ENCODE data around the gene F13A1. TPM values are rescaled to one million over a fixed set of nuclear protein-coding genes. Genes with fewer than 3 reads are reported as not detected.

Gene F13A1
- total and polyA plus RNA-seq, 2 of the 13 experiments (the other 11 are each of a cell fraction or from before 2014, with no cell fraction given), result not detected

DNA sequence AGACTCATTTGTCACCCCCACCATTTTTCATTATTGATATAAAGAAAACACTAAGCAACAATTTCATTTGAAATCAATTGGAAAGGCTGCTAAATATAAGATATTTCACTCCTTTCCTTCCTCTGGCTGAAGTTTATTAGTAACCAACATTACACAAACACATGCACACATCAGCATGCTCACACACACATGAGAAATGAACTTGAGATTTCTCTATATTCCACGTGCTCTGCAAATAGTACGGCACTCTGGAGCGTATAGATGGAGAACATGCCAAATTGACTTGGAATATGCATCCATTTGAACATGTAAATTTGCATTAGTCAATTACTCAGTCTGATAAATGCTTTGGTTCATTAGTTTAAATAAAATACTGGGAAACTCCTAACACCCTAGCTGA lies 37.1 kb upstream of the F13A1 start:
- no peaks in the 10 kb centered on the region for H3K4me1 ChIP-seq (ENCODE audit: insufficient read depth, low read length)
- H2AFZ ChIP-seq (ENCODE audit: low read length), result no peak overlapping the region
- H3K4me2 ChIP-seq (ENCODE audit: low read depth, low read length), result no peak overlapping the region
- H3K36me3 ChIP-seq (replicated peaks in 1 of 2; ENCODE audit: control insufficient read depth in 1 of 2, insufficient read depth in 2 of 2, low read length in 2 of 2), result no peaks in the 10 kb centered on the region
- H3K27me3 ChIP-seq (ENCODE audit: control insufficient read depth in 1 of 2, insufficient read depth in 2 of 2, low read length in 2 of 2), result peaks cover 0 to 4% of the 10 kb centered on the region in 2 experiments; a peak in 1 of 5 replicates
- no peaks in the 10 kb centered on the region for H4K20me1 ChIP-seq (ENCODE audit: insufficient read depth, low read length)
- no peak overlapping the region for H3K4me3 ChIP-seq (replicated peaks in 1 of 3; ENCODE audit: insufficient read depth in 1 of 3, low read depth in 2 of 3, low read length in 3 of 3)
- DNase-seq (ENCODE audit: low spot score) (no peak), ATAC-seq (no peak), FAIRE-seq (no peak)
- no TSS peak for BruUV-seq (replicated peaks)
- in situ Hi-C loops (cut with HindIII; ENCODE audit: extremely low pct_ligation_motif_present, low pct_unique_long_range_greater_than_20kb), result no loop called here
- no peak overlapping the region for H3K9ac ChIP-seq (ENCODE audit: insufficient read depth, low read depth, low read length)
- 21% methylated on average over 3 of the region's 3 CpGs for WGBS (ENCODE audit: low lambda C conversion rate)
- no peaks in the 10 kb centered on the region for H3K79me2 ChIP-seq (ENCODE audit: insufficient read depth, low read length)
- no peak overlapping the region for H3K27ac ChIP-seq (ENCODE audit: extremely low read length, insufficient read depth, low read length)
- TF ChIP-seq, protein P1, sequence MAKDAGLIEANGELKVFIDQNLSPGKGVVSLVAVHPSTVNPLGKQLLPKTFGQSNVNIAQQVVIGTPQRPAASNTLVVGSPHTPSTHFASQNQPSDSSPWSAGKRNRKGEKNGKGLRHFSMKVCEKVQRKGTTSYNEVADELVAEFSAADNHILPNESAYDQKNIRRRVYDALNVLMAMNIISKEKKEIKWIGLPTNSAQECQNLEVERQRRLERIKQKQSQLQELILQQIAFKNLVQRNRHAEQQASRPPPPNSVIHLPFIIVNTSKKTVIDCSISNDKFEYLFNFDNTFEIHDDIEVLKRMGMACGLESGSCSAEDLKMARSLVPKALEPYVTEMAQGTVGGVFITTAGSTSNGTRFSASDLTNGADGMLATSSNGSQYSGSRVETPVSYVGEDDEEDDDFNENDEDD (CRISPR knock-in tag; IDR thresholded peaks at IDR 0.05; ENCODE audit: borderline replicate concordance), result no peak
- TF ChIP-seq, protein P2, sequence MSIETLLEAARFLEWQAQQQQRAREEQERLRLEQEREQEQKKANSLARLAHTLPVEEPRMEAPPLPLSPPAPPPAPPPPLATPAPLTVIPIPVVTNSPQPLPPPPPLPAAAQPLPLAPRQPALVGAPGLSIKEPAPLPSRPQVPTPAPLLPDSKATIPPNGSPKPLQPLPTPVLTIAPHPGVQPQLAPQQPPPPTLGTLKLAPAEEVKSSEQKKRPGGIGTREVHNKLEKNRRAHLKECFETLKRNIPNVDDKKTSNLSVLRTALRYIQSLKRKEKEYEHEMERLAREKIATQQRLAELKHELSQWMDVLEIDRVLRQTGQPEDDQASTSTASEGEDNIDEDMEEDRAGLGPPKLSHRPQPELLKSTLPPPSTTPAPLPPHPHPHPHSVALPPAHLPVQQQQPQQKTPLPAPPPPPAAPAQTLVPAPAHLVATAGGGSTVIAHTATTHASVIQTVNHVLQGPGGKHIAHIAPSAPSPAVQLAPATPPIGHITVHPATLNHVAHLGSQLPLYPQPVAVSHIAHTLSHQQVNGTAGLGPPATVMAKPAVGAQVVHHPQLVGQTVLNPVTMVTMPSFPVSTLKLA (IDR thresholded peaks at IDR 0.05), result peak; percentile 69
- H3K9me3 ChIP-seq (ENCODE audit: low read length), result no peaks in the 10 kb centered on the region
- ChIA-PET CTCF (ENCODE audit: low intra/inter-chr PET ratio, low total read pairs) (no interaction called here), POLR2A (no interaction called here)
- intact Hi-C loops (cut with micrococcal nuclease; ENCODE audit: unreplicated experiment), result no loop called here

DNA sequence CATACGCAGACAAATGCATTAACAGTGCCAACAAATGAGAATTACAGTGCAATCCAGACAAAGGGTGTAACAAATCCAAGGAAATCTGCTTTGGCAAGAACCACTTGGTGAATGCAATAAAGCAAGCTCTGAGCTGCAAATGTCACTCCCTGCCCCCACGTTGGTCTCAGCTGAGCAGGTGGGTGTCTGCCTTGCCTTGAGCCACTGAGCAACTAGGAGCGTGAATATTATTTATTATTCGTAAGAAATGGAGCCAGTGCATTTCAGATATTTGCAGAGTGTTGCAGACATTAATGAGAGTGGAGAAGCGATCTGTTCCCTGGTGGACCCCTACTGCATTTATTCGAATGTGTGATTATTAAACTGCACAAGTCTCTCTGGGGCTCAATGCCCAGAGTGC lies 36.6 kb upstream of the F13A1 start:
- H3K4me3 ChIP-seq (replicated peaks in 1 of 3; ENCODE audit: insufficient read depth in 1 of 3, low read depth in 2 of 3, low read length in 3 of 3), result no peak overlapping the region
- H3K9ac ChIP-seq (ENCODE audit: insufficient read depth, low read depth, low read length), result no peak overlapping the region
- in situ Hi-C loops (cut with HindIII; ENCODE audit: extremely low pct_ligation_motif_present, low pct_unique_long_range_greater_than_20kb) (no loop called here), intact Hi-C loops (cut with micrococcal nuclease; ENCODE audit: unreplicated experiment) (no loop called here)
- FAIRE-seq, result no peak
- no peak overlapping the region for H3K27ac ChIP-seq (ENCODE audit: extremely low read length, insufficient read depth, low read length)
- no TSS peak for BruUV-seq (replicated peaks)
- CTCF ChIA-PET (ENCODE audit: low intra/inter-chr PET ratio, low total read pairs), result no interaction called here
- WGBS (ENCODE audit: low lambda C conversion rate), result 10% methylated on average over 6 of the region's 6 CpGs
- H4K20me1 ChIP-seq (ENCODE audit: insufficient read depth, low read length), result no peaks in the 10 kb centered on the region
- no peak for ATAC-seq
- no peaks in the 10 kb centered on the region for H3K4me1 ChIP-seq (ENCODE audit: insufficient read depth, low read length)
- H3K79me2 ChIP-seq (ENCODE audit: insufficient read depth, low read length), result no peaks in the 10 kb centered on the region
- TF ChIP-seq ZNF207 (IDR thresholded peaks at IDR 0.05; ENCODE audit: borderline replicate concordance), result no peak
- no peak for TF ChIP-seq ZNF749 (CRISPR knock-in tag; IDR thresholded peaks at IDR 0.05; ENCODE audit: borderline replicate concordance)
- H3K27me3 ChIP-seq (ENCODE audit: control insufficient read depth in 1 of 2, insufficient read depth in 2 of 2, low read length in 2 of 2), result peaks cover 0 to 4% of the 10 kb centered on the region in 2 experiments; a peak in 1 of 5 replicates
- no peaks in the 10 kb centered on the region for H3K36me3 ChIP-seq (replicated peaks in 1 of 2; ENCODE audit: control insufficient read depth in 1 of 2, insufficient read depth in 2 of 2, low read length in 2 of 2)
- H3K9me3 ChIP-seq (ENCODE audit: low read length), result no peaks in the 10 kb centered on the region
- no peak overlapping the region for H3K4me2 ChIP-seq (ENCODE audit: low read depth, low read length)
- POLR2A ChIA-PET, result no interaction called here
- H2AFZ ChIP-seq (ENCODE audit: low read length), result no peak overlapping the region
- no peak for DNase-seq (ENCODE audit: low spot score)

Measured in HepG2 (cell line).